ENCODE results near the gene TCF3. TPM values are rescaled to one million over a fixed set of nuclear protein-coding genes. Genes with fewer than 3 reads are reported as not detected.

TCF3 gene
- total RNA-seq, 6 donors from 2014 or later: 32.9 to 88.2 (median 53.3) TPM

- Histone ChIP-seq H3K4me1 (peaks cover 25 to 34% (median 28%) of the 10 kb centered on the region in 4 donors), H3K27me3 (no peaks in the 10 kb centered on the region), H3K36me3 (peaks cover 7 to 35% (median 21%) of the 10 kb centered on the region in 4 donors), H3K9me3 (no peaks in the 10 kb centered on the region), H3K27ac (peak overlapping the region in 2 of 4 donors; percentile 76 to 97), H3K4me3 (peak overlapping the region in 3 of 4 donors; percentile 86 to 91 (median 91))
- ATAC-seq (ENCODE audit: low FRiP score in 2 of 2) (no peak), DNase-seq (no peak)
- 46 to 50% methylated on average over 3 to 10 of the region's 10 CpGs for WGBS, 2 donors
- TF ChIP-seq POLR2A (IDR thresholded peaks at IDR 0.05): no peak
- TF ChIP-seq EP300 (IDR thresholded peaks at IDR 0.05): no peak
- TF ChIP-seq POLR2AphosphoS5 (IDR thresholded peaks at IDR 0.05): no peak
- no peak for TF ChIP-seq CTCF (IDR thresholded peaks at IDR 0.05)
Observed at GRCh38 chr19:1593501-1593772, 59.0 kb downstream of the TCF3 start.

- ATAC-seq (ENCODE audit: low FRiP score in 2 of 2): peak; percentile 96
- Histone ChIP-seq H3K36me3 (peaks cover 5 to 30% (median 16%) of the 10 kb centered on the region in 4 donors), H3K9me3 (no peaks in the 10 kb centered on the region), H3K4me1 (peaks cover 25 to 34% (median 28%) of the 10 kb centered on the region in 4 donors), H3K27ac (peak within 1 kb of the TSS; percentile 91 to 97 (median 94)), H3K4me3 (peak within 1 kb of the TSS; percentile 55 to 91 (median 88)), H3K27me3 (no peaks in the 10 kb centered on the region)
- TF ChIP-seq POLR2A (IDR thresholded peaks at IDR 0.05) (peak in 2 of 4 donors; percentile 53 to 56), POLR2AphosphoS5 (IDR thresholded peaks at IDR 0.05) (peak in 1 of 2 donors; percentile 57), CTCF (IDR thresholded peaks at IDR 0.05) (peak in 4 of 6 experiments; percentile 23 to 58 (median 52)), EP300 (IDR thresholded peaks at IDR 0.05) (no peak)
- DNase-seq: peak; percentile 97 to 98
- 0 to 1% methylated on average over 22 to 38 of the region's 68 CpGs for WGBS, 2 donors
Observed at GRCh38 chr19:1592755-1593500, 59.5 kb downstream of the TCF3 start, which contains the start of gene MBD3. MBD3 (minus strand) TSS chr19:1592865; CDS start chr19:1592631, 234 bp downstream.

DNA sequence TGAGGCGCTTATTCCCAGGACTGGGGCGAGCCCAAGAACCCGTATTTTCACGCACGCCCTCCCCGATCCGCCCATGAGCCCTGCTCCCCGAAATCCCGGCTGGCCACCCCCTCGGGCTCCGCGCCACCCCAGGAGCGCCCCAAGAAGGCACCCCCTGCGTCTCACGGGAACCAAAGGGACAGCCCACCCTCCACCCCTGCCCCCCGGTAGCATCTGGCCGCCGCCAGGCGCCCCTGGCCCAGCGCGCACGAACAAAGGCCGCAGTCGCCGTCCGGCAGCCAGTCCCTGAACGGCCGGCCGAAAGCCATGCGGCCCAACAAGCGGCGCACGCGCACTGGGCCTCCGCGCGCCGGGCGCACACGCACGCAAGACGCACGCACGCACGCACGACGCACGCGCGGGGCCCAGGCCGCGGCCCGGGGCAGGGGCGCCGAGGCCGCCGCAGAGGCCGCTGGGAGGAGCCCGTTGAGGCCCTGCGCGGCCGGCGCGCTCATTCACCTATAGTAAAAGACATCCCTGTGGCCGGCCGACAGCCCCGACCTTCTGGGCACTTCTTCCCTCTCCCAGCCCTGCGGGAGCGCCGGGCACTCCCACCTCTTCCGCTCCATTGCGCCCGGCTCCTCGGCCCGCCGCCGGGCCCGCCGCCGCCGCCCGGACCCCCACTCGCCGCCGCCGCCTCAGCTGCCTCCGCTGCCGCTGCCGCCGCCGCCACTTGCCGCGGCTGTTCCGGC, 60.2 kb downstream of the TCF3 start:
- TF ChIP-seq EP300 (IDR thresholded peaks at IDR 0.05) (no peak), POLR2AphosphoS5 (IDR thresholded peaks at IDR 0.05) (peak; percentile 16 to 52), POLR2A (IDR thresholded peaks at IDR 0.05) (peak; percentile 43 to 76 (median 75)), CTCF (IDR thresholded peaks at IDR 0.05) (peak in 3 of 6 experiments; percentile 16 to 30 (median 28))
- H3K27me3 ChIP-seq: no peaks in the 10 kb centered on the region
- no peaks in the 10 kb centered on the region for H3K9me3 ChIP-seq
- peaks cover under 1 to 22% (median 9%) of the 10 kb centered on the region in 4 donors for H3K36me3 ChIP-seq
- H3K4me1 ChIP-seq: peaks cover 25 to 34% (median 28%) of the 10 kb centered on the region in 4 donors
- H3K4me3 ChIP-seq: peak overlapping the region; percentile 55 to 91 (median 88)
- DNase-seq: peak; percentile 83 to 98
- peak; percentile 86 to 94 for ATAC-seq (ENCODE audit: low FRiP score in 2 of 2)
- WGBS, 2 donors: 0% methylated on average over 5 to 41 of the region's 94 CpGs
- H3K27ac ChIP-seq: peak overlapping the region; percentile 91 to 97 (median 94)

DNA sequence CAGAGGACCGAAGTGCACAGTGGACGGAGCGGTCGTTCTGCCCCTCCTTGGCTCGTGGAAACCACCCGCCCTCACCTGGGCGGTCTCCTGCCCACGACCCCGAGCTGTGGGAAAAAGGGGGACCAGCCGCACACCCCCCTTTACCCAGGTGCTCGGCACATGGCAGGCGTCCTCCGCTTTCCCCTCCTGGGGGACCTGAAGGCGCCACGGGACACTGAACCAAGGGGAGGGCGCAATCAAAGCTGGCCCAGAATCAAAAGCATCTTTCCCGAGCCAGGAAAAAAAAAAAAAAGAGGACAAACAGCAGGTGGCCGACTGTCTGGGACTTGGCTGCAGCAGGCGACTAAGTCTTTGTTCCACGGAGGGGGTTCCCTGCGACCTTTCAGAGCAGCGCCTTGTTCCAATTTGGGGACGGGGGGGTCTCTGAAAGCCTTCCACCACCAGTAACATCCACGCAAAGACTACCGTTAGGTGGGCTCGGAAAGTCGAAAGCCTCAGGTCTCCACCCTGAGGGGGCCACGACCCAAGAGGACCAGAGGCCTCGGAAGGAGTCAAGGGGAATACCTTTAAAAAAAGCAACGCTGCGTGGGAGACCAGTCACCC, 60.9 kb downstream of the TCF3 start:
- Histone ChIP-seq H3K4me1 (peaks cover 25 to 34% (median 28%) of the 10 kb centered on the region in 4 donors), H3K27ac (peak overlapping the region; percentile 91 to 97 (median 94)), H3K4me3 (peak overlapping the region; percentile 55 to 91 (median 88)), H3K9me3 (no peaks in the 10 kb centered on the region), H3K27me3 (no peaks in the 10 kb centered on the region), H3K36me3 (peaks cover 0 to 15% (median 4%) of the 10 kb centered on the region in 4 donors)
- 1 to 2% methylated on average over 25 to 31 of the region's 31 CpGs for WGBS, 2 donors
- DNase-seq (no peak), ATAC-seq (ENCODE audit: low FRiP score in 2 of 2) (peak in 1 of 2 donors; percentile 2)
- no peak for TF ChIP-seq POLR2A (IDR thresholded peaks at IDR 0.05)
- TF ChIP-seq CTCF (IDR thresholded peaks at IDR 0.05): no peak
- TF ChIP-seq EP300 (IDR thresholded peaks at IDR 0.05): no peak
- TF ChIP-seq POLR2AphosphoS5 (IDR thresholded peaks at IDR 0.05): no peak
